GM23338 (cell line): ENCODE measurements around the gene CLEC6A. TPM values are rescaled to one million over a fixed set of nuclear protein-coding genes. Genes with fewer than 3 reads are reported as not detected.

Experiments
- ATAC-seq: fragments of 200-7000 bp; cut with Tn5 transposase; 3 replicates; pipeline ENCODE4 v1.9.1; 2020
- DNase-seq: peaks from one replicate; pipeline ENCODE4 v3.0.0-alpha.2; 2015; ENCODE audit warnings: low spot score
- H2AFZ ChIP-seq: fragments of 200-600 bp; sonication (generic); 2 replicates; pipeline ENCODE4 v1.8.0; 2016; ENCODE audit warnings: antibody characterized with exemption, mild to moderate bottlenecking, moderate library complexity
- H3F3A ChIP-seq: fragments of 200-600 bp; sonication (generic); replicated peaks from 2 replicates; pipeline ENCODE4 v1.8.0; 2017; ENCODE audit warnings: antibody characterized with exemption, mixed run types, low read depth
- H3K27ac ChIP-seq: fragments of 200-600 bp; sonication (generic); 2 replicates; pipeline ENCODE4 v1.6.1; 2016; ENCODE audit warnings: low read depth
- H3K27me3 ChIP-seq: fragments of 200-600 bp; sonication (generic); 2 replicates; pipeline ENCODE4 v1.8.0; 2016; ENCODE audit warnings: mild to moderate bottlenecking, mixed run types, moderate library complexity; ENCODE audit not compliant: insufficient read depth
- H3K36me3 ChIP-seq: fragments of 200-600 bp; sonication (generic); 2 replicates; pipeline ENCODE4 v1.8.0; 2016; ENCODE audit warnings: mild to moderate bottlenecking; ENCODE audit not compliant: insufficient read depth
- H3K4me1 ChIP-seq: fragments of 200-600 bp; sonication (generic); 2 replicates; pipeline ENCODE4 v1.8.0; 2016; ENCODE audit warnings: mild to moderate bottlenecking, moderate library complexity; ENCODE audit not compliant: insufficient read depth
- H3K4me2 ChIP-seq: fragments of 200-600 bp; sonication (generic); 2 replicates; pipeline ENCODE4 v1.7.1; 2017; ENCODE audit warnings: mixed run types
- H3K4me3 ChIP-seq: fragments of 200-600 bp; sonication (generic); 2 replicates; pipeline ENCODE4 v1.6.1; 2016; ENCODE audit warnings: mixed run types
- H3K79me2 ChIP-seq: fragments of 200-600 bp; sonication (generic); replicated peaks from 2 replicates; pipeline ENCODE4 v1.8.0; 2017; ENCODE audit warnings: mild to moderate bottlenecking; ENCODE audit not compliant: insufficient read depth
- H3K9me2 ChIP-seq: fragments of 200-600 bp; sonication (generic); 2 replicates; pipeline ENCODE4 v1.8.0; 2017; ENCODE audit not compliant: insufficient read depth
- H4K20me1 ChIP-seq: fragments of 200-600 bp; sonication (generic); replicated peaks from 2 replicates; pipeline ENCODE4 v1.8.0; 2017; ENCODE audit warnings: mild to moderate bottlenecking; ENCODE audit not compliant: insufficient read depth
- H3K27ac Mint-ChIP-seq: 2 replicates; pipeline ENCODE4 v1.8.0; 2020; ENCODE audit warnings: inconsistent platforms, mild to moderate bottlenecking, moderate library complexity, mixed read lengths
- H3K27me3 Mint-ChIP-seq: 3 replicates; pipeline ENCODE4 v1.8.0; 2022; ENCODE audit warnings: low read depth, mild to moderate bottlenecking, moderate library complexity, mixed read lengths, inconsistent platforms; ENCODE audit not compliant: insufficient read depth, poor library complexity
- H3K36me3 Mint-ChIP-seq: 3 replicates; pipeline ENCODE4 v1.8.0; 2021; ENCODE audit warnings: low read depth, mild to moderate bottlenecking, inconsistent platforms, moderate library complexity, mixed read lengths
- H3K4me1 Mint-ChIP-seq: 3 replicates; pipeline ENCODE4 v1.8.0; 2020; ENCODE audit warnings: mild to moderate bottlenecking, inconsistent platforms, mixed read lengths
- H3K4me3 Mint-ChIP-seq: 3 replicates; pipeline ENCODE4 v1.8.0; 2021; ENCODE audit warnings: moderate library complexity, mild to moderate bottlenecking, inconsistent platforms, mixed read lengths
- H3K9me3 Mint-ChIP-seq: 3 replicates; pipeline ENCODE4 v1.8.0; 2020; ENCODE audit warnings: moderate library complexity, mild to moderate bottlenecking, inconsistent platforms, mixed read lengths
- CREB1 ChIP-seq: fragments of 250-450 bp; sonication (Bioruptor Pico); IDR thresholded peaks from 2 replicates; pipeline ENCODE4 v1.5.0; 2020; ENCODE audit warnings: low read depth, mild to moderate bottlenecking, moderate library complexity
- CTCF ChIP-seq, 2 experiments: fragments of 200-600 bp in 1 of 2; sonication (generic) in 1 of 2; conservative IDR thresholded peaks; 2 replicates each; pipeline versions ENCODE4 v1.5.1 to v1.6.1; 2016 to 2017; ENCODE audit warnings: antibody characterized with exemption in 2 of 2, low read depth in 2 of 2, mild to moderate bottlenecking in 2 of 2, moderate library complexity in 1 of 2
- ETS1 ChIP-seq: IDR thresholded peaks from 2 replicates; pipeline ENCODE4 v1.6.1; 2016; ENCODE audit warnings: antibody characterized with exemption
- EZH2 ChIP-seq: fragments of 200-600 bp; sonication (generic); IDR thresholded peaks from one replicate; pipeline ENCODE4 v1.8.0; 2017; ENCODE audit warnings: antibody characterized with exemption, mild to moderate bottlenecking, low read depth; ENCODE audit not compliant: unreplicated experiment
- EZH2phosphoT487 ChIP-seq: fragments of 200-600 bp; sonication (generic); IDR thresholded peaks from one replicate; pipeline ENCODE4 v1.8.1; 2018; ENCODE audit warnings: antibody characterized with exemption; ENCODE audit not compliant: unreplicated experiment
- JUNB ChIP-seq: IDR thresholded peaks from one replicate; pipeline ENCODE4 v1.6.1; 2016; ENCODE audit warnings: antibody characterized with exemption; ENCODE audit not compliant: unreplicated experiment
- NANOG ChIP-seq: IDR thresholded peaks from 2 replicates; pipeline ENCODE4 v1.6.1; 2016; ENCODE audit warnings: antibody characterized with exemption, borderline replicate concordance
- POLR2AphosphoS5 ChIP-seq: IDR thresholded peaks from 2 replicates; pipeline ENCODE4 v1.6.1; 2016; ENCODE audit warnings: antibody characterized with exemption, low read depth
- REST ChIP-seq: IDR thresholded peaks from one replicate; pipeline ENCODE4 v1.6.1; 2018; ENCODE audit warnings: antibody characterized with exemption; ENCODE audit not compliant: unreplicated experiment
- STAT1 ChIP-seq: IDR thresholded peaks from one replicate; pipeline ENCODE4 v1.6.1; 2016; ENCODE audit warnings: antibody characterized with exemption; ENCODE audit not compliant: unreplicated experiment
- ZNF114 ChIP-seq: fragments of 250-450 bp; sonication (Bioruptor Pico); IDR thresholded peaks from 2 replicates; pipeline ENCODE4 v1.5.0; 2020; ENCODE audit warnings: mild to moderate bottlenecking, moderate library complexity
- ZNF331 ChIP-seq: fragments of 250-450 bp; sonication (Bioruptor Pico); IDR thresholded peaks from 2 replicates; pipeline ENCODE4 v1.5.0; 2020; ENCODE audit warnings: low read depth, mild to moderate bottlenecking, moderate library complexity
- ZNF462 ChIP-seq: fragments of 250-450 bp; sonication (Bioruptor Pico); IDR thresholded peaks from 2 replicates; pipeline ENCODE4 v1.5.0; 2020; ENCODE audit warnings: mild to moderate bottlenecking, moderate library complexity
- polyA plus RNA-seq: library from polyadenylated mRNA; unstranded; fragments of >200 nt; fragmentation: Nextera tagmentation; extraction: Ambion mirVana; gene quantifications from 2 replicates; pipeline ENCODE4 v1.2.1, GENCODE V29; 2016
- total RNA-seq: library from RNA; depleted of rRNA; stranded (reverse); fragments of >200 nt; shearing (Covaris generic); gene quantifications from 2 replicates; pipeline ENCODE4 v1.2.3, GENCODE V29; 2014

The CLEC6A gene
- total and polyA plus RNA-seq, 2 experiments from 2014 or later: not detected

GRCh38 chr12:8491646-8492530, 36.1 kb downstream of the CLEC6A start:
- Histone ChIP-seq H3K4me2 (no peak overlapping the region), H3K4me1 (peaks cover 7% of the 10 kb centered on the region), H3F3A (no peaks in the 10 kb centered on the region), H3K4me3 (no peak overlapping the region), H3K79me2 (no peaks in the 10 kb centered on the region), H3K27me3 (no peaks in the 10 kb centered on the region), H3K36me3 (no peaks in the 10 kb centered on the region; the same call in 1 of the 2 replicates), H3K27ac (no peak overlapping the region), H2AFZ (no peak overlapping the region), H4K20me1 (no peaks in the 10 kb centered on the region), H3K9me2 (no peaks in the 10 kb centered on the region)
- TF ChIP-seq POLR2AphosphoS5: no peak
- TF ChIP-seq ZNF331 (CRISPR knock-in tag): no peak
- no peak for TF ChIP-seq ETS1
- TF ChIP-seq ZNF462 (CRISPR knock-in tag): no peak
- no peak for TF ChIP-seq ZNF114 (CRISPR knock-in tag)
- no peak for TF ChIP-seq EZH2
- TF ChIP-seq CTCF (conservative IDR thresholded peaks at IDR 0.05; ENCODE audit: low read depth in 2 of 2): no peak
- TF ChIP-seq STAT1: no peak
- TF ChIP-seq EZH2phosphoT487: no peak
- TF ChIP-seq JUNB: no peak
- no peak for TF ChIP-seq REST
- TF ChIP-seq NANOG: no peak
- no peak for TF ChIP-seq CREB1
- H3K4me1 Mint-ChIP-seq: peaks cover 9% of the 10 kb centered on the region
- no peak for DNase-seq
- no peak for ATAC-seq
- H3K27me3 Mint-ChIP-seq: peaks cover 2% of the 10 kb centered on the region
- H3K36me3 Mint-ChIP-seq: no peaks in the 10 kb centered on the region
- H3K4me3 Mint-ChIP-seq: no peak overlapping the region
- H3K9me3 Mint-ChIP-seq: peaks cover 8% of the 10 kb centered on the region; the same call in 1 of the 3 replicates
- no peak overlapping the region for H3K27ac Mint-ChIP-seq
